Glomerular endothelial cell (primary cell): Measurements from ENCODE around the gene DDX41. TPM values are rescaled to one million over a fixed set of nuclear protein-coding genes. Genes with fewer than 3 reads are reported as not detected.

Experiments
- DNase-seq: peaks from one replicate; pipeline ENCODE4 v3.0.0-alpha.2; 2011; ENCODE audit warnings: low read depth, low spot score; ENCODE audit errors: extremely low read depth
- total RNA-seq: library from RNA; depleted of rRNA; stranded (reverse); fragments of >200 nt; gene quantifications from 2 replicates; pipeline ENCODE4 v1.2.3, GENCODE V29; 2015

The DDX41 gene
- total RNA-seq, 1 donor from 2014 or later: 115 TPM

DNA sequence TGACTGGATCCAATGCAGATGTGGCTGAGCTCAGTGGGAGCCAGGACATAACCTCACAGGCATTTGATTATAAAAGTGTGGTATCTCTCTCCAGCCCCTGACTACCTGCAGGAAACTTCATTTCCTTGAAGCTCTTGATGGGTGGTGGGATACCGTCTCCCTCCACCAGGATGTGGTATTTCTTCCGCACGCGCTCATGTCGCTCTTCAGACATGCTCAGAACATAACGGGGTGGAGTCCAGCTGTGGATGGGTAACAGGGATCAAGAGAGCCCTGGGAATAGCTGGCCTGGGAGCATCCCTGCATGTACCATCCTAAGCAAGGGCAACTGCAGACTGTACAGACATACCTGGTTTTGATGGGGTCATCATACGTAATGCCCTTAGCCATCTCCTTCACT is 1.2 kb downstream of the DDX41 start:
- no peak for DNase-seq

GRCh38 chr5:177514541-177514940 is 2.2 kb downstream of the DDX41 start:
- DNase-seq: no peak

DNA sequence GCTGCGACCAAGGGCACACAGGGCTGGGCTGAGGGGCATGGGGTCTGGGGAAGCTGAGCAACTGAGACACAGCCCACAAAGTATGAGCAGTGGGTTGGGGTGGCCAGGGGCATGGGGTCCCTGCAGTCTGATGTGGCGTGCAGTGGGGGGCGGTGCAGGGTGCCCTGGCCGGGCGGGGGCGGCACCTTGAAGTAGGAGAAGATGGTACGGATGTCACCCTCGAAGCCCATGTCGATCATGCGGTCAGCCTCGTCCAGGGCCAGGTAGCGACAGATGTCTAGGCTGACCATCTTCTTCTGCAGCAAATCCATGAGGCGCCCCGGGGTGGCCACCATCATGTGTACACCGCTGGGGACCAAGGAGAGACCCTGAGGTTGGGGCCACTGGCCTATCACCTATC is 3.3 kb downstream of the DDX41 start:
- no peak for DNase-seq

DNA sequence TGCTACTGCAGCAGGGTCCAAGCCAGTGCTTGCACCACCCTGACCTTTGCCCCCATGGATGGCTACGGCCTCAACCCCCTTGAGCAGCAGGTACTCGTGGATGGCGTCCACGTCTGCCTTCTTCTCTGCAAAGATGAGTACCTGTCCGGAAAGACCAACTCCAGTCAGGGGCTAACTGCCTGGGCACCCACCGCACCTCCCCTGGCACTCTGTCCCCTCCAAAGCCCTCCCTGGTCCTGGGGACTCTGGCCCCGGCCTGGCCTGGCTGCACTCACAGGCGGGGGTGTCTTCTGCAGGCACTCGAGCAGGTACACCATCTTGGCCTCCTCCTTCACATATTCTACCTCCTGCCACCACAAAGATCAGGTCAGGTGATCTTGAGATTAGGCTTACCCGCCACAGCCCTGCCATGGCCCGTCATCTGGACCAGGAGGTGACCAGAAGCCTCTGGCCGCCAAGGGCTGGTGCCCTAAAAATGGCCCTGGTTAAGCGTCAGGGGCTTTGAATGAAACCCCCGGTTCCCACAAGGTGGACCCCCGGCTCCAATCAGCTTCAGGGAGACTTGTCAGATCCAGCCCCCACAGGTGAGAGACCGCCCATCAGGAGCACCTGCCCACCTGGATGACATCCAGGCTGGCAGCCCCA is 3.9 kb downstream of the DDX41 start:
- no peak for DNase-seq

DNA sequence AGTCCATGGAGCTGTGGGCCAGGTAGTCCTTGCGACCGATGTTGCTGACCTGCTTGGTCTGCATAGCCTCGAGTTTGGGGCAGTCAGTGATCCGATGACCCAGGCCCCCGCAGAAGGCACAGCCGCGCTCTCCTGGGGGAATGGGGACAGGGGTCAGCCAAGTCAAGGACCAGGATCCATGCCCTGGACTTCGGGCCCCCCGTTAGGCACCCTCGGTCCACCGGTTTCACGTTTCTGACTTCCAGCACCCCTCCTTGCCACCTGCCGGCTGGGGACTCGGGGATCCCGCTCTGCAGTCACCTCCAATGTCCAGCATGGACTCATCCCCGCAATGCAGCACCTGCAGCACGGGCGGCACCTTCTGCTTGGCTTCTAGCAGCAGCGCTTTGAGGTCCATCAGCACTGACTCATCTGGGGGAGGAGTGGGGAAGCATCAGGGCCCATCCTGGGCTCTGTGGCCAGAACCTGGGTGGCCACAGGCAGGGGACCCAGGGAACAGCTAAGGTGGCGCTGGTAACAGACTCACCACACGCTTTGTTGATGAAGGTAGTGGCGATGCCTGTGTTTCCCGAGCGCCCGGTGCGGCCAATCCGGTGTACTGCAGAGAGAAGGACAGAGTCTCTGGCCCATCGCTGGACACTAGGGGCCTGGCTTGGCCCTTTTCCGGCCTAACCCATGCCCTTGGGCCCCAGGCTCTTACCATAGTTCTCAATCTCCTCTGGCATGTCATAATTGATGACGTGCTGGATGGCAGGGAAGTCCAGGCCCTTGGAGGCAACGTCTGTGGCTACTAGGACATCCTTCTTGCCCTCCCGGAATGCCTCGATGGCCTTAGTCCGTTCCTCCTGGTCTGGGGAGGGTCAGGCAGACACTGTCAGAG is 4.7 kb downstream of the DDX41 start:
- DNase-seq: no peak

DNA sequence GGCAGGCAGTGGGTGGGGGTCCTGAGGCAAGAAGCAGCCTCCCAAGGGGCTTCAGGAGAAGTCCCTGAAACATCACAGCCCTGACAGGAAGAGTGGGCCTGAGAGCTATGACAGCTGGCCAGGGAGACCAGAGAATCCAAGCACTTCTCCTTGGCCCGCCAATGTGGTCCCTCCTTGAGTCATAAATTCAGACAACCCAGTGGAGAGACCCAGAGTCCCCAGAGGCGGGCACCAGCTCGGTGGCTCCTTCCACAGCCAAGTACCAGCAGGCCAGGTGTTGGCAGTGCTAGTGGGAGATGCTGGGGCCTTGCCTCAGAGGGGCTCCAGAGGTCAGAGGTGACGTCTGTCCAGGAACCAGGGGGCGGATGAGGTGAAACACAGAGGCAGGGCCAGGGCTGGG is 5.6 kb downstream of the DDX41 start:
- no peak for DNase-seq

DNA sequence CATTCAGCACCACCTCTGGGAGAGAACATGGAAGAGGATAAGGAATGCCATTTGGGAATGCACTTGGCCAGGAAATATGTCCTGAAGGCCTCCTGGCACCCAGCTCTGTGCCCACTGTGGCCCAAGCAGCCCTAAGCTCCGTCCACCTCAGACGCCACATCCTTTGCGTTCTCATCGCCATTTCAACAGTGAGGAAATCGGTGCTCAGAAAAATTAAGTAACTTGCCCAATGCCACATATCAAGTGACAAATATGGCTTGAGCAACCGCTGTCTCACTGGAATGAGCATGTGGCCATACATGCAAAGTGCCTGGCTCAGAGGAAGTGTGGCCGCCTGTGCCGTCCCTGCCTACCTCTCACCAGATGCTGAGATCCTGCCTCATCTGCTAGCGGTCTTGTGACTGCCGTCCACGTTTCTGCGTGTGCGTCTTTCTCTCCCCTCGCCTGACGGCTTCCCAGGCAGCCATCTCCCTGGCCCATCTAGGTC is 6.2 kb downstream of the DDX41 start:
- DNase-seq: no peak

DNA sequence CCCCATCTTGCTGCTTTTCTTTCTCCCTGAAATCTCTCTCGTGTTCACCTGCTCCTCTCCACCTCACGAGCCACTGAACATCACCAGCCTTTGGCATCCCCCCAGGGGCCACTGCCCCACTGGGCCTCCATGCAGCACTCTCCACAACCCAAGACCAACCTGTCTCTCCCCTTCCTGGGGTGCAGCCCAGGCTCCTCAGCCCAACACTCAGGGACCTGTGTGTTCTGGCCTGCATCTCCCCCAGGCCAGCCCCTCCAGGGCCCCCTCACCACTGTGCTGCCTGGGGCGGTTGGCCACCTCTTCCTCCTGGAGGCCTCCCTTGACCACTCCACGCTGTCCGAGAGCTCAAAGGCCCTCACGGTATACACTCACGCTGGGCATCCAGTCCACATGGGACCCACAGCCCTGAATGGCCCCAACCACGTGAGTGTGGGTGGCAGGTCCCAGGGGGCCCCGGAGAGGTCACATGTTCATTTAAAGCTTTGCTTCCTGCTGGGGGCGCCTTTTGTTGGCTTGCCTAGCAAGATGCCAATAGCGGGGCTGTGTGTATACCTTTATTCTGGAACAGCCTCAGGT is 6.7 kb downstream of the DDX41 start:
- DNase-seq: no peak

- DNase-seq: no peak
Observed at GRCh38 chr5:177509381-177509951, 7.3 kb downstream of the DDX41 start, which contains the start of gene DOK3. Gene DOK3 (minus strand): TSS chr5:177509826. CDS start chr5:177509540, 286 bp downstream.

- no peak for DNase-seq
Observed at GRCh38 chr5:177508837-177509236, 7.9 kb downstream of the DDX41 start.

DNA sequence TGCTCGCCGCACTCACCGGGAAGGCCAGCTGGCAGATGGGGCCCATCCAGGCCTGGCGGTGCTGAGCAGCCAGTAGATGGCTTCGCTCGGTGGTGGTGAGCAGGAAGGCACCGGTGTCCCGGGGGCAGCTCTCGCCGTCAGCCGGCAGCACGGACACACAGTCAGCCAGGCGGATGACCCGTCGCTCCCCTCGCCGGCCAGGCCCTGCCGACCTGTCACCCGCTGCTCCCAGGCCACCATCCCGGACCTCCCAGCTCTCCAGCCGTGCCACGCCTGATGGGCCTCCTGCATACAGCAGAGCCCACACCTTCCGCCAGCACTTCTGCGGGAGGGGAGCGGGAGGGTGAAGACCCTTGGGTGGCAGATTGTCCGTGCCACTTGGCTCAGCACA is 8.5 kb downstream of the DDX41 start:
- DNase-seq: no peak

- no peak for DNase-seq
Observed at GRCh38 chr5:177507596-177508220, 9.1 kb downstream of the DDX41 start.

GRCh38 chr5:177507165-177507564 is 9.6 kb downstream of the DDX41 start:
- DNase-seq: no peak

GRCh38 chr5:177505075-177505474 is 11.7 kb downstream of the DDX41 start:
- DNase-seq: no peak

DNA sequence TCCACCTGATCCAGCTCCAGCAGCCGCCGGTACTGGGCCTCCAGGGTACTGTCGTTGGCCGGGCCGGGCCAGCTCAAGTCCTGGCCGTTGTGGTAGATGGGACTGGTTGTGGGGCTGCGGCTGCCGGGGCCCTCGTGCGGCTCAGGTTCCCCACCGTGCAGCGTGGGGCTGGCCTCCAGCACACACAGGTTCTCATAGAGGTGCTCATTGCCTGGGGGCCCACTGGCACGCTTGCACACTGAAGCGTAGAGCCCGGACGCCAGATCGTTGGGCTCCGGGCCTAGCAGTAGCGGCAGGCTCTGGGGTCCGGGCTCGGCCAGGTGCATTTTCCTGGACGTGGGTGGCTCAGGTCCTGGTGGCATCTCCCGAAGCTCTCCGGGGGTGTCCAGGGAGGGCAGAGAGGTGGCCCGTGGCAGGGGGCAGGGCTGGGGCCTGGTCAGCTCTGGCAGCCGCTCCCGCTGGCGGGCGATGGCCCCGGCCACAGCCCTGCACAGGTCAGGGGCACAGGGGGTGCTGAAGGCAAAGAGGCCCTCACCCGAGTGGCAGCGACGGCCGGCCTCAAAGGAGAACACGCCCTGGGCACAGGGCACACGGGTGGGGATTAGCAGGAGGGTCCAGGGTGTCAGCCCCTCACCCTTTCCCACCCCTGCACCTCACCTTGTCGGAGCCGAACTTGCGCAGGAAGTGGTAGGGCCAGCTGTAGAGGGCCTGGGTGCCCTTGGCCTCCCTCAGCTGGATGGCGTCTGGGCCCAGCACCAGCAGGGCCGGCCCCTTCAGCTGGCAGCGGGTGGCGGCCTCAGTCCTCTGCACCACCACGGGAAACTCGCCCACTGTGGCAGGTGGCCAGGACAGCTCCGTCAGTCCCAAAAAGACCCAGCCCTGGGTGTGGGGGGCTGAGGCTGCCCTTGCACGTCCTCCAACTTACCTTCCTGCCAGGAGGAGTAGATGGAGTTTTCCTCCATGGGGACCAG is 12.4 kb downstream of the DDX41 start:
- no peak for DNase-seq

- no peak for DNase-seq
Observed at GRCh38 chr5:177503351-177504085, 13.2 kb downstream of the DDX41 start.

DNA sequence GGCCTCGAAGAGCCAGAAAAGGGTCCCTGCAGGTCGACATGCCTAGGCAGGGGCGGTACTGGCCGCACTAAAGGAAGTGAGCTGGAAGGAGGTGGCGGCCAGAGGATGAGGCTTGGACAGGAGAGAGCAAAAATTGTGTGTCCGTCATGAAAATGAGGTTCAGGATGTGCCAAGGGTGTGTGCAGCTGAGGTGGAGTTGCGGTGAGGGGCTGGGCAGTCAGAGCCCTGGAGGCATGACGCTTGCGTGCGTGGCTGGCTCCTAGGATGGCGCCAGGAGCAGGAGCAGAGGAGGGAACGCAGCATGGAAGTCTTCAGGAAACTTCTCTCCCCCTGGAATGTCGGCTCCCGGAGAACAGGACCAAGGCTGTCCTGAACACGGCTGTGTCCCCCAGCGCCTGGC is 13.9 kb downstream of the DDX41 start:
- no peak for DNase-seq

GRCh38 chr5:177501874-177502678 is 14.7 kb downstream of the DDX41 start:
- DNase-seq: no peak
